ENCODE data around the gene APBB3.

The APBB3 gene

DNA sequence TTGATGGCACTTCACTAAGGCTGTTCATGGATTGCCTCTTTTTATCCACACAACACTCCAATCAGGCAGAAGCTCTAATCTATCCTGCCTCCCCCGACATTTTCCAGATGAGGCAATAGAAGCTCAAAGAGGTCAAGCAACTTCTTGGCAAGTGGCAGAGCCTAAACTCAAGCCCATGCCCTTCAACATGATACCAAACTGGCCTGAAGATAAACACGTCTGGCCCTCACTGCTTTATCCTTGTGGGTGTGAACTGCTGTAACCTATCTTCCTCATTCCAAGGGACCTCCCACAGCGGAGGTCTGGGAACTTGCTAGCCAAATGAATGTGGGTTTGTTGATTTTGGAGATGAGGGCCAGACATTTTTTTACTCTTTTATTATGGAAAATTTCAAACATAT lies 9.8 kb upstream of the APBB3 start:
- Histone ChIP-seq H3K36me3 (ENCODE audit: control insufficient read depth, insufficient read depth, low read length) (no peaks in the 10 kb centered on the region), H3K9ac (ENCODE audit: low read depth, low read length) (no peak overlapping the region), H3K4me3 (ENCODE audit: low read depth, low read length) (no peak overlapping the region), H3K27me3 (ENCODE audit: control insufficient read depth, insufficient read depth, low read length) (no peaks in the 10 kb centered on the region), H3K9me3 (ENCODE audit: control insufficient read depth, insufficient read depth, low read length) (no peaks in the 10 kb centered on the region), H3K4me1 (ENCODE audit: control insufficient read depth, insufficient read depth, low read length) (no peaks in the 10 kb centered on the region), H3K27ac (ENCODE audit: low read depth, low read length) (no peak overlapping the region)

DNA sequence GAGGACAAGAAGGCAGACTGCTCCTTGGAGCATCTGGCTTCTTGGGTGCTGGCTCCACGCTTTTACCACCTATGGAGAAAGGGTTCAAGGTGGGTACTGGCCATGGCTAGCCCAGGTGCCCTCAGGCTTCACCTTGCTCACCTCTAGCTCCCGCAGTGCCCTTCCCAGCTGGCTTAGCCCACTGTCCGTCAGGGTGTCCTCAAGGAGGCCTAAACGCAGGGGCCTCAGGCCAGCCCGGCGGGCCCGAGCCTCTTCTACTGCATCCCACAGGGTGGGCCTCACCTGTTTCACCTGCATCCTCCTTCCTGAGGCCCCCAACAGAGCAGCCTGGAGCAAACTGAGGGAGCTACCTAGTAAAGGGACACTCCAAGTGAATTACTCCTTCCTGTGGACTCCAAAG lies 9.3 kb upstream of the APBB3 start:
- no peak overlapping the region for H3K27ac ChIP-seq (ENCODE audit: low read depth, low read length)
- H3K9ac ChIP-seq (ENCODE audit: low read depth, low read length) = no peak overlapping the region
- no peaks in the 10 kb centered on the region for H3K36me3 ChIP-seq (ENCODE audit: control insufficient read depth, insufficient read depth, low read length)
- H3K4me1 ChIP-seq (ENCODE audit: control insufficient read depth, insufficient read depth, low read length) = no peaks in the 10 kb centered on the region
- H3K4me3 ChIP-seq (ENCODE audit: low read depth, low read length) = no peak overlapping the region
- H3K9me3 ChIP-seq (ENCODE audit: control insufficient read depth, insufficient read depth, low read length) = no peaks in the 10 kb centered on the region
- no peaks in the 10 kb centered on the region for H3K27me3 ChIP-seq (ENCODE audit: control insufficient read depth, insufficient read depth, low read length)

DNA sequence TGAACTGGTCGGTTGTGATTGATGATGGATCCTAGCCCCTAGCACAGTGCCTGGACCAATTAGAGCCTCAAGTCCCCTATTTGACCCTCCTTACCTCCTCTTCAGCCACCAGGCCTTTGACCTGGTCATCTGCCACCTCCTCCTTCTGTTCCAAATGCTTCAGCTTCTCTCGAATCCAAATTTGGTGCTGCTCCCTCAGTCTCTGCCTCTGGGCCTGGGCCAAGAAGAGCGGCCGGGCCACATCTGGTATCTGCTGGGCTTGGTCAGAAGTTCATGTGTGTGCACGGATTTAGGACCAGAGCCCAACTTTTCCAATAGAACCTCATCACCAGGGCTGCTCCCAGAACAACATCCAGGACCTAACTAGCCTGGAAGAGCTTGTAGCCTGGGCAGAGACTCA lies 6.7 kb upstream of the APBB3 start:
- Histone ChIP-seq H3K9ac (ENCODE audit: low read depth, low read length) (no peak overlapping the region), H3K9me3 (ENCODE audit: control insufficient read depth, insufficient read depth, low read length) (no peaks in the 10 kb centered on the region), H3K4me3 (ENCODE audit: low read depth, low read length) (no peak overlapping the region), H3K27me3 (ENCODE audit: control insufficient read depth, insufficient read depth, low read length) (no peaks in the 10 kb centered on the region), H3K4me1 (ENCODE audit: control insufficient read depth, insufficient read depth, low read length) (no peaks in the 10 kb centered on the region), H3K36me3 (ENCODE audit: control insufficient read depth, insufficient read depth, low read length) (peaks cover 22% of the 10 kb centered on the region), H3K27ac (ENCODE audit: low read depth, low read length) (no peak overlapping the region)

DNA sequence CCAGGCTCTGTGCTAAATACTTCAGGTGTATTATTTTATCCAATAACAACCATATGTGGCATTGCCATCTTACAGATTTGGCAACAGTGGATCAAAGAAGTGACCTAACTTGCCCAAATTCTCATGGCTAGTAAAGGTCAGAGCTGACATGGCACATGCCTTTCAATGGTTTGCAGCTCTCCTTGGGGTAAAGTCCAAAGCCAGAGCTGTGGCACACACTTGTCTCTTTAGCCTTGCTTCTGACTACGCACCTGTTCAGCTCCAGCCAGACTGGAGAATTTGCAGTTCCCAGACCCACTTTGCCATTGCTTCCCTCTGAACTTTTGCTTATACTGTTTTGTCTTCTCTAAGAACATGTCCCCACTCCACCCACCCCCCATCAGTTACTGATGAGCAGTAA lies 6.1 kb upstream of the APBB3 start:
- Histone ChIP-seq H3K9me3 (ENCODE audit: control insufficient read depth, insufficient read depth, low read length) (no peaks in the 10 kb centered on the region), H3K27ac (ENCODE audit: low read depth, low read length) (no peak overlapping the region), H3K36me3 (ENCODE audit: control insufficient read depth, insufficient read depth, low read length) (peaks cover 26% of the 10 kb centered on the region), H3K9ac (ENCODE audit: low read depth, low read length) (no peak overlapping the region), H3K4me3 (ENCODE audit: low read depth, low read length) (no peak overlapping the region), H3K27me3 (ENCODE audit: control insufficient read depth, insufficient read depth, low read length) (no peaks in the 10 kb centered on the region), H3K4me1 (ENCODE audit: control insufficient read depth, insufficient read depth, low read length) (peaks cover 1% of the 10 kb centered on the region; the same call in 1 of the 2 replicates)

DNA sequence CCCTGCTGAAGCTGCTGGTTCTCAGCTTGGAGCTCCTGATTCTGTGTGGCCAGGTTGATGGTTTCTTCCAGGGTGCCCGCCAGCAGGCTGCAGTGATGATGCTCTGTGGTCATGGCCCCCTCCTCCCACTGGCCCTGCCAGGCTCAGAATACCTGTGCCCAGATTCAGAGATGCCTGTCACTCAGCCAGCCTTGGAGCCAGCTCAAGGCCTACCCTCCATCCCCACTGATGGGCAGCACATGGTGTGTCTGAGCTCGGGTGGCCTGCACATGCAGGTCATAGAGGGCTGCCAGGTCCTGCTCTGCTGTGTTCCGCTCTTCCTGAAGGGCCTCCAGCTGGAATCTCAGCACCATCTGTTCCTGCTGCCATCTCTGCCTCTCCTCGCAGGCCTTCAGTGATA lies 5.7 kb upstream of the APBB3 start:
- Histone ChIP-seq H3K36me3 (ENCODE audit: control insufficient read depth, insufficient read depth, low read length) (peaks cover 26% of the 10 kb centered on the region), H3K9ac (ENCODE audit: low read depth, low read length) (no peak overlapping the region), H3K27me3 (ENCODE audit: control insufficient read depth, insufficient read depth, low read length) (no peaks in the 10 kb centered on the region), H3K27ac (ENCODE audit: low read depth, low read length) (no peak overlapping the region), H3K4me1 (ENCODE audit: control insufficient read depth, insufficient read depth, low read length) (peaks cover 4% of the 10 kb centered on the region; the same call in 1 of the 2 replicates), H3K4me3 (ENCODE audit: low read depth, low read length) (no peak overlapping the region), H3K9me3 (ENCODE audit: control insufficient read depth, insufficient read depth, low read length) (no peaks in the 10 kb centered on the region)

DNA sequence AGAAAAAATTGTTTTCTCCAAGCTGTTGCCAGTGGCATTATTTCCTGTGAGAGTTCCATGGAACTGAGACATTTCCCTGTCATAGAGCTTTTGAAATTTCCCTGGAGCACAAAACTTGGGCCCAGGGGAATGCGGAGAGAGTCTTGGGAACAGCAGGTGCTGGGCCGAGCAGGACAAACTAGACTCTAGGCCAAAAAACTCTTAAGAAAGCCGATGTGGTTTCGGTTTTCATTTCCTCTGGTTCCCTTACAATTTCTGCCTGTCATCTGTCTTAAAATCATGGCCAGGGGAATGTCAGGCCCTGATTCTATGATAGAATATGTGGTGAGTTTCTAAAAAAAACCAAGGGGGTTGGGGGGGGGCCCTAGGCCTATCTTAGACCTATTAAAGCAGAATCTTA lies 4.8 kb upstream of the APBB3 start:
- Histone ChIP-seq H3K27ac (ENCODE audit: low read depth, low read length) (no peak overlapping the region), H3K27me3 (ENCODE audit: control insufficient read depth, insufficient read depth, low read length) (no peaks in the 10 kb centered on the region), H3K9me3 (ENCODE audit: control insufficient read depth, insufficient read depth, low read length) (no peaks in the 10 kb centered on the region), H3K9ac (ENCODE audit: low read depth, low read length) (no peak overlapping the region), H3K4me1 (ENCODE audit: control insufficient read depth, insufficient read depth, low read length) (peaks cover 4% of the 10 kb centered on the region; the same call in 1 of the 2 replicates), H3K36me3 (ENCODE audit: control insufficient read depth, insufficient read depth, low read length) (peaks cover 26% of the 10 kb centered on the region), H3K4me3 (ENCODE audit: low read depth, low read length) (no peak overlapping the region)

DNA sequence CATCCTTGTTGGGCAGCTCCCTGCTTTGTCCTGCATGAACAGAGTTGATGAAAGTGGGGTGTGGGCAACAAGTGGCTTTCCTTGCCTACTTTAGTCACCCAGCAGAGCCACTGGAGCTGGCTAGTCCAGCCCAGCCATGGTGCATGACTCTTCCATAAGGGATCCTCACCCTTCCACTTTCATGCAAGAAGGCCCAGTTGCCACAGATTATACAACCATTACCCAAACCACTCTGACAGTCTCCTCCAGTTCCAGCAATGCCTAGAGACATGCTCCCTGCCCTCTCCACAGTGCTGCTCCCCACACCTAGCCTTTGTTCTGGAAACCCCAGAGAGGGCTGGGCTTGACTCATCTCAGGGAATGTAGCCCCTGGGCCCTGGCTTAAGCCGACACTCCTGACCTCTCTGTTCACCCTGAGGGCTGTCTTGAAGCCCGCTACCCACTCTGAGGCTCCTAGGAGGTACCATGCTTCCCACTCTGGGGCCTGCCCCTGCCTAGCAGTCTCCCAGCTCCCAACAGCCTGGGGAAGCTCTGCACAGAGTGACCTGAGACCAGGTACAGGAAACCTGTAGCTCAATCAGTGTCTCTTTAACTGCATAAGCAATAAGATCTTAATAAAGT lies 4.2 kb upstream of the APBB3 start:
- Histone ChIP-seq H3K27ac (ENCODE audit: low read depth, low read length) (no peak overlapping the region), H3K4me3 (ENCODE audit: low read depth, low read length) (no peak overlapping the region), H3K36me3 (ENCODE audit: control insufficient read depth, insufficient read depth, low read length) (peaks cover 26% of the 10 kb centered on the region), H3K9ac (ENCODE audit: low read depth, low read length) (no peak overlapping the region), H3K9me3 (ENCODE audit: control insufficient read depth, insufficient read depth, low read length) (no peaks in the 10 kb centered on the region), H3K4me1 (ENCODE audit: control insufficient read depth, insufficient read depth, low read length) (peaks cover 4% of the 10 kb centered on the region; the same call in 1 of the 2 replicates), H3K27me3 (ENCODE audit: control insufficient read depth, insufficient read depth, low read length) (no peaks in the 10 kb centered on the region)

DNA sequence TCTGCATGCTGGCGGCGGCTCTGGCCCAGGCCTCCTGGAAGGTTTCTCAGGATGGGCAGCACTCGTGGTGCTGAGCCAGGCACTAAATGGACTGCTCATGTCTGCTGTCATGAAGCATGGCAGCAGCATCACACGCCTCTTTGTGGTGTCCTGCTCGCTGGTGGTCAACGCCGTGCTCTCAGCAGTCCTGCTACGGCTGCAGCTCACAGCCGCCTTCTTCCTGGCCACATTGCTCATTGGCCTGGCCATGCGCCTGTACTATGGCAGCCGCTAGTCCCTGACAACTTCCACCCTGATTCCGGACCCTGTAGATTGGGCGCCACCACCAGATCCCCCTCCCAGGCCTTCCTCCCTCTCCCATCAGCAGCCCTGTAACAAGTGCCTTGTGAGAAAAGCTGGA lies 3.5 kb upstream of the APBB3 start:
- H3K4me3 ChIP-seq (ENCODE audit: low read depth, low read length) = no peak overlapping the region
- no peak overlapping the region for H3K9ac ChIP-seq (ENCODE audit: low read depth, low read length)
- H3K36me3 ChIP-seq (ENCODE audit: control insufficient read depth, insufficient read depth, low read length) = peaks cover 26% of the 10 kb centered on the region
- H3K9me3 ChIP-seq (ENCODE audit: control insufficient read depth, insufficient read depth, low read length) = no peaks in the 10 kb centered on the region
- peaks cover 4% of the 10 kb centered on the region; the same call in 1 of the 2 replicates for H3K4me1 ChIP-seq (ENCODE audit: control insufficient read depth, insufficient read depth, low read length)
- no peak overlapping the region for H3K27ac ChIP-seq (ENCODE audit: low read depth, low read length)
- no peaks in the 10 kb centered on the region for H3K27me3 ChIP-seq (ENCODE audit: control insufficient read depth, insufficient read depth, low read length)

DNA sequence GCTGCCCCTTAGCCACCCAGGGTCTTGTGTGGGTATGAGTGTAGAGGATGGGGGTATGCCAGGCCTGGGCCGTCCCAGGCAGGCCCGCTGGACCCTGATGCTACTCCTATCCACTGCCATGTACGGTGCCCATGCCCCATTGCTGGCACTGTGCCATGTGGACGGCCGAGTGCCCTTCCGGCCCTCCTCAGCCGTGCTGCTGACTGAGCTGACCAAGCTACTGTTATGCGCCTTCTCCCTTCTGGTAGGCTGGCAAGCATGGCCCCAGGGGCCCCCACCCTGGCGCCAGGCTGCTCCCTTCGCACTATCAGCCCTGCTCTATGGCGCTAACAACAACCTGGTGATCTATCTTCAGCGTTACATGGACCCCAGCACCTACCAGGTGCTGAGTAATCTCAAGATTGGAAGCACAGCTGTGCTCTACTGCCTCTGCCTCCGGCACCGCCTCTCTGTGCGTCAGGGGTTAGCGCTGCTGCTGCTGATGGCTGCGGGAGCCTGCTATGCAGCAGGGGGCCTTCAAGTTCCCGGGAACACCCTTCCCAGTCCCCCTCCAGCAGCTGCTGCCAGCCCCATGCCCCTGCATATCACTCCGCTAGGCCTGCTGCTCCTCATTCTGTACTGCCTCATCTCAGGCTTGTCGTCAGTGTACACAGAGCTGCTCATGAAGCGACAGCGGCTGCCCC lies 2.9 kb upstream of the APBB3 start:
- no peak overlapping the region for H3K4me3 ChIP-seq (ENCODE audit: low read depth, low read length)
- no peak overlapping the region for H3K27ac ChIP-seq (ENCODE audit: low read depth, low read length)
- H3K9me3 ChIP-seq (ENCODE audit: control insufficient read depth, insufficient read depth, low read length) = no peaks in the 10 kb centered on the region
- H3K9ac ChIP-seq (ENCODE audit: low read depth, low read length) = no peak overlapping the region
- H3K36me3 ChIP-seq (ENCODE audit: control insufficient read depth, insufficient read depth, low read length) = peaks cover 26% of the 10 kb centered on the region
- no peaks in the 10 kb centered on the region for H3K27me3 ChIP-seq (ENCODE audit: control insufficient read depth, insufficient read depth, low read length)
- H3K4me1 ChIP-seq (ENCODE audit: control insufficient read depth, insufficient read depth, low read length) = peaks cover 4% of the 10 kb centered on the region; the same call in 1 of the 2 replicates

DNA sequence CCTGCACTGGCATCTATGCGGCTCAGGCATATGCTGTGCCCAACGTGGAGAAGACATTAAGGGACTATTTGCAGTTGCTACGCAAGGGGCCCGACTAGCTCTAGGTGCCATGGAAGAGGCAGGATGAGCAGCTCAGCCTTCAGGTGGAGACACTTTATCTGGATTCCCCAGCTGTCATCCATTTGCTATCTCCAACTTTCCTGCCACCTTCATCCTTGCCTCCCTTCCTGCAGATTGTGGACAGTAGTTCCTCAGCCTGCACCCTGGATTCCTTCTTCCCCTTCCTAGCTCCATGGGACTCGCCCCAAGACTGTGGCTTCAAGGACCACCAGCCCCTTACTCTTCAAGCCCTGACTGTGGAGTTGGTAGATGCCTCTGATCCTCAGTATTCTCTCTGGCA lies 2.3 kb upstream of the APBB3 start:
- H3K4me3 ChIP-seq (ENCODE audit: low read depth, low read length) = no peak overlapping the region
- H3K27me3 ChIP-seq (ENCODE audit: control insufficient read depth, insufficient read depth, low read length) = no peaks in the 10 kb centered on the region
- peaks cover 30% of the 10 kb centered on the region for H3K36me3 ChIP-seq (ENCODE audit: control insufficient read depth, insufficient read depth, low read length)
- no peak overlapping the region; the same call in 1 of the 2 replicates for H3K9ac ChIP-seq (ENCODE audit: low read depth, low read length)
- no peak overlapping the region for H3K27ac ChIP-seq (ENCODE audit: low read depth, low read length)
- no peaks in the 10 kb centered on the region for H3K9me3 ChIP-seq (ENCODE audit: control insufficient read depth, insufficient read depth, low read length)
- peaks cover 4% of the 10 kb centered on the region; the same call in 1 of the 2 replicates for H3K4me1 ChIP-seq (ENCODE audit: control insufficient read depth, insufficient read depth, low read length)

DNA sequence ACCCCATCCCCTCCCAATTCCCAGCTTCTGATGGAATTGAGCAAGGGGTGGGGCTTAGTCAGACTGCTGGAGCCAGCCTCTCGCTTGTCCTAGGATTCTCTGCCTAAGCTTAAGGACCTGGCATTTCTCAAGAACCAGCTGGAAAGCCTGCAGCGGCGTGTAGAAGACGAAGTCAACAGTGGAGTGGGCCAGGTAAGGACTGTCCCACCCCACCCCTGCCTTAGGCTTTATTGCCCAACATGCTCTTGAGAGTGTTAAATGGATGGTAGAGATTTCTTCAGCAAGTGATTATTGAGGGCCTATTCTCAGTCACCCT lies 1.3 kb upstream of the APBB3 start:
- peaks cover 4% of the 10 kb centered on the region; the same call in 1 of the 2 replicates for H3K4me1 ChIP-seq (ENCODE audit: control insufficient read depth, insufficient read depth, low read length)
- H3K36me3 ChIP-seq (ENCODE audit: control insufficient read depth, insufficient read depth, low read length) = peaks cover 32% of the 10 kb centered on the region
- H3K9me3 ChIP-seq (ENCODE audit: control insufficient read depth, insufficient read depth, low read length) = no peaks in the 10 kb centered on the region
- H3K27ac ChIP-seq (ENCODE audit: low read depth, low read length) = no peak overlapping the region
- H3K9ac ChIP-seq (ENCODE audit: low read depth, low read length) = no peak overlapping the region
- H3K27me3 ChIP-seq (ENCODE audit: control insufficient read depth, insufficient read depth, low read length) = no peaks in the 10 kb centered on the region
- peak overlapping the region; percentile 88 for H3K4me3 ChIP-seq (ENCODE audit: low read depth, low read length)

Data from HUES48 (cell line).